Transverse colon (tissue), 4 donors: Measurements from ENCODE around the gene MARS1.

Experiments used
- CTCF ChIP-seq, 5 experiments: fragments of 200-600 bp in 3 of 5; fragments of 450-650 bp in 2 of 5; sonication (generic) in 3 of 5; IDR thresholded peaks; 1 replicate in 2 of 5; 2 replicates in 3 of 5; pipeline ENCODE4 v1.5.1; 2016 to 2017; ENCODE audit warnings: antibody characterized with exemption in 5 of 5, inconsistent platforms in 3 of 5, mild to moderate bottlenecking in 2 of 5, moderate library complexity in 1 of 5
- EP300 ChIP-seq: sonication (generic); formaldehyde crosslinking; IDR thresholded peaks from one replicate; pipeline ENCODE4 v1.6.1; 2017; ENCODE audit warnings: antibody characterized with exemption, low read depth
- POLR2A ChIP-seq: fragments of 450-650 bp; IDR thresholded peaks from one replicate; pipeline ENCODE4 v1.6.1; 2016; ENCODE audit warnings: antibody characterized with exemption, mild to moderate bottlenecking, moderate library complexity
- POLR2AphosphoS5 ChIP-seq, 3 donors: sonication (generic); formaldehyde crosslinking; IDR thresholded peaks; one replicate each; pipeline ENCODE4 v1.6.1; 2016; ENCODE audit warnings: antibody characterized with exemption in 3 of 3

DNA sequence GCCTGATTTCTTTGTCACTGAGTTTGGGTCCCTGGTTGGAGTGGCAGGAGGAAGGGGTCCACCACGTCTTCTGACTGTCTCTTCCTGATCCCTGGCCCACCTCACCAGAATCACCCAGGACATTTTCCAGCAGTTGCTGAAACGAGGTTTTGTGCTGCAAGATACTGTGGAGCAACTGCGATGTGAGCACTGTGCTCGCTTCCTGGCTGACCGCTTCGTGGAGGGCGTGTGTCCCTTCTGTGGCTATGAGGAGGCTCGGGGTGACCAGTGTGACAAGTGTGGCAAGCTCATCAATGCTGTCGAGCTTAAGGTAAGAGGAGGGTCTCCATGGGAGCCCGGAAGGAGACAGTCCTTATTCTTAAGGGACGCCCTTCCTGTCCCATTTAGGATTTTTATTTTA, 12.3 kb downstream of the MARS1 start:
- TF ChIP-seq CTCF (IDR thresholded peaks at IDR 0.05), result no peak
- no peak for TF ChIP-seq POLR2A
- no peak for TF ChIP-seq EP300
- TF ChIP-seq POLR2AphosphoS5 (IDR thresholded peaks at IDR 0.05), result no peak
